ENCODE measurements around the gene WSCD2.

Gene WSCD2

DNA sequence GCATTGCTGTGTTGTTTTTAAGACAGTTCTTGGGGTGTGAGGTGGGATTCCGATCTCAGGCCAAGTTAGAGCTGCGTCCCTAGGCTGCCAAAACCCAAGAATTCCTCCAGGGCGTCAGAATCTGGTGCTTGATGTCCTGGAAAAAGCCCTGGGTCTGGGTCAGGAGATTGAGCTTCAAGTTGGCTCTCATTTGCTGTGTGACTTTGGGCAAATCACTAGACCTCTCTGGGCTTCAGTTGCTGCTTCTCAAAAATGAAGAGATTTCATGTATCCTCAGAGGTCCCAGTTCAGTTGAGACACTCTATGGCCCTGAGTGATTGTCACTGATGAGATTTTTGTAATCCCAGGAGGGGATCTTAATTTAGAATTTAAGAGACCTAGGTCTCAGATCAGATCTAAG, 1.9 kb downstream of the WSCD2 start:
- no peak for DNase-seq

DNA sequence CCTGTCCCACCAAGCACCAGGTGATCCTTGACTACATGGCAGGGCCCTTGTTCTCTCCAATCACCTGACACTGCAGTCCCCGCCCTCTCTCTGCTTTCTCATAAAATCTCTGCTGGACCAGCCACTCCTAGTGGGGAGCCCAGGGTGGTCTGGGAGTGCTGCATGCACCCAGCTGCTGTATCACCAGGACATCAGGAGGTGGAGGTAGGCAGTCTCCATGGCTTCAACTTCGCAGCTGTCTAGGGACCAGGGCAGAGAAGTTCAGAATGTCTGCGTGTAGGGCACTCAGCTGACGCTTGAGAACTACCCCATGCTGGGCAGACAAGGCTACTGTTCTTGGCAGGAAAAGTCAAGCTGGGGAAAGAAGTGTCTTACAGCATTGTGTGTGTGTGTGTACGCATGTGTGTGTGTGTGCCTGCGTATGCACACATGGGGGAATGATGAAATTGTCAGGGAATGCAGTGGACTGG, 2.6 kb downstream of the WSCD2 start:
- no peak for DNase-seq

DNA sequence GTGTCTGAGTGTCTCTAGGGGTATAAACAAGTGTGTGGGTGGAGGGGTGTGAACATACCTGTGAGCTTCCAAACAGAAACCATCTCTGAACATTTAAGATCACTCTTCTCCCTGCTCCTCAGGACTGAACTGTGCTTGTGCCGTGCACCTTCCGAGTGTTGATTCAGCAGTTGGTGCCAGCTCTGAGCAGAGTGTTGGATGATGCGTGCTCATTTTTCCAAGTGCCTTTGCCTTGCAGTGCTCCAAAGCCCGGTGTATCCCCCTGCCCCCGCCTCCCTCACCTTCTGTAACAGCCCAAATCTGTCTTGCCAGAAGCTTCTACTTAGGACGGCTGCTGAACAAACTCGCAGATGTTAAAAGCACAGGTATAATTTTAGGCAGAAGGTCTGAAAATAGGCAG, 4.4 kb downstream of the WSCD2 start:
- no peak for DNase-seq

DNA sequence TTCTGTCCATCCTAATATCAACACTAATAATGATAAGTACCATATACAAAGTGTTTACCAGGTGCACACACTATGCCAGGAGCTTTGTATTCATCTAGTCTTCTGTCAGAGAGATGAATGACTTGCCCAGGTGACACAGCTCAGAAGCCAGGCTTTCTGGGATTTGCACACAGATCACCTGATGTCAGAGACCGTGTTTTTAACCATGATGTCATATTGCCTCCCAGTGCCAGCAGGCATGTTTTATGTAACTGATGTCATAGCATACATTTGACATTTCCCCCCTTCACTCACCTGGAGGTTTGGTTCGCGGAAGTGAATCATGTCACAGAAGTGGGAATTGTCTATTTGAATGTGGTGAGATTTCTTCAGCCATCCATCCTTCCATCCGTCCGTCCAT, 5.7 kb downstream of the WSCD2 start:
- DNase-seq, result no peak

DNA sequence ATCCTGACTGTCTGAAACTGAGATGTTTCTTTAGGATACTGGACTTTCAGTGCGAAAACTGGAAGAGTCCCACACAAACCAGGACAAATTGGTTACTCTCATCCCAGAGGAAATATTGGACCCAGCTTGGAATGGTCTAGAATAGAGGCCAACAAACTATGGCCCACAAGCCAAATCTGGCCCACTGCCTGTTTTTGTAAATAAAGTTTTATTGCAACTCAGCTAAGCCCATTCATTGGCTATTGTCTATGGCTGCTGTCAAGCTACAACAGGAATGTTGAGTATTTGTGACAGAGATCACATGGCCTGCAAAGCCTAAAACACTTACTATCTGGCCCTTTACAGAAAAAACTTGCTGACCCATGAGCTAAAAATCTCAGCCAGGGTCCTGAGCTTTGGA, 6.5 kb downstream of the WSCD2 start:
- no peak for DNase-seq

DNA sequence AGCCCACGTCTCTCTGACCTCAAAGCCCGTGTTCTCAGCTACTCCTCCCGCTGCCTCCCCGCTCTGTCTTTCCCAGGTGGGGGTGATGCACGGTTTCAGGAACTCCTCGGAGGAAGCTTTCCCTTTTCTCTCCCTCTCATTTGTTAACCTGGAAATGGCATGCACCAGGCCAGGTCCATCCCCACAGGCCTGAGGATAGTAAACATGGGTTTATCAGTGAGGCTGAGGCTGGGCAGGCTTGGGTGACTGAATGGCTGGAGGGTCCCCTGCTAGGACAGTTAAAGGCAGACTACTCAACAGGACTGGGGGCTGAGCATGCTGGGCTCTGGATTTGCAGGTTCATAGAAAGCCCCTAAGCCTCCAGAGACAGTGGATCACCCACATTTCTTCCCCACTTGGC, 7.6 kb downstream of the WSCD2 start:
- DNase-seq, result no peak

DNA sequence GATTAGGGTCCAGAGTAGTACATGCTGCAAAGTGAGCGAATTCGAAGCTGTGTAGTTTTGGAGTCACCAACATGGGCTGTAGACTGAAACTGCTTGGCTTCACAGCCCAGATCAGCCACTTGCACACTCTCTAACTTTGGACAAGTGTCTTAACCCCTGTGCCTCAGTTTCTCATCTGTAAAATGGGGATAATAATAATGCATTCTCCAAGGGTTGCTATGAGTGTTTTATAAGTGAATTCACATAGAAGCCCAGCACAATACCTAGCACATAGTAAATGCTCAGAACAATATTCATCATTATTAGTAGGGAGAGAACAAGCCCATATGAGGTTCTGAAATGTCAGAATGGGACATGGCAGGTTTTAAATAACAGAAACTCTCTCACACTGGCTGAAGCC, 10.4 kb downstream of the WSCD2 start:
- no peak for DNase-seq

DNA sequence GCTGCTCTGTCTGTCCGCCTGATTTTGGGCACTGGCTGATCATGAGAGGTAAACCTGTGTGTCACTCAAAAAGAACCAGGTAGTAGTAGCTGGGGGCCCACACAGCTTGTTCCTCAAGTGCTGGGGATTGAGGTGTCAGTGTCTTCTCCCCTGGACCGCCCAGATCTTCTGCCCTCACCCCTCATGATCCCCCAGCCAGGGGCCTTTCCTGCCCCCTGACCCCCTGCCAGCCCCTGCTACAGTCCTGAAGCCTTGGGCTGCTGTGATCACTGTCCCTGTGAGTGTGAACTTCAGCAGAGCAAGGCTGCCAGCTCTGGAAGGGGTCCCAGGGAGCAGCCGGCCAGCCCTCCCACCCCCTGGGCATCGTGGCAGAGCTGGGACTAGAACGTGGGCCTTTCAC, 11.4 kb downstream of the WSCD2 start:
- no peak for DNase-seq

DNA sequence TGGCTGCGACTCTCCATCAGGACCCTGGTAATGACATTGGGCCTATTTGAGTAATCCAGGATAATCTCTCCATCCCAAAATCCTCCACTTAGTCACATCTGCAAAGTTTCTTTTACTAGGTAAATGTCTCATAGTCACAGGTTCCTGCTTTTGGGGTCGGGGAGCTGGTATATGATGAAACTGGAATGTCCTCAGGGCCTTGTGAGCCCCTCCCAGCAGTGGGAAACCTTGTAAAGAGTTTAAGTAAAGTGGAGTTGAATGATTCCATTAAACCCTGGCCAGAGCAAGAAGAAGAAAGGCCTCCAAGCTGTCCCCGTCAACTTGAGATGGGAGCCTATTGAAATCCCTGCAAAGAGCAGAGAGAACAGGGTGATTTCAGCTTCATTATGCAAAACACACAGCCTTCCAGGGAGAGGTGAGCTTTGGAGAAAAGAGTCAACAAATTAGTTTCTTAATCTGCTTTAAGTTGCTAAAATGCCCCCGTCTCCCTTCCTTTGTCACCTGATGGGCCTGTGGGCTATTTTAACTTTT, 12.6 kb downstream of the WSCD2 start:
- peak; percentile 0 for DNase-seq

DNA sequence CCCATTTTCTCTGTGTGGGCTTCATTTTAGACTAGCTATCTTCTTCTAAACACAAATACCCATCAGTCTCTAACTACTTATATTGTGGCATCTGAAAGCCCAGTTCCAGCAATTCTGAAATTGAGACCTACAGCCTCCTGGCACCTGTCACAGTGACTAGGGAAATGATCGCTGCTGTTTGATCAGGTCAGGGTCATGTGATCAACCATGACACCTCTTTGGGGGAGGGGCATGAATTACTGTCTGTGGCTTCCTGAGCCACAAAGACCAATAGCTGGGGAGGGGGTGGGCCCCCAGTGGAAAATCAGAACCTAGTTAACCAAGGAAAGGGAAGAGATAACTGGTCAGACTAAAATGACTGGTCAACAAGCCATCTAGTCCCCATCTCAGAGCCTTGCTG, 14.1 kb downstream of the WSCD2 start:
- no peak for DNase-seq

DNA sequence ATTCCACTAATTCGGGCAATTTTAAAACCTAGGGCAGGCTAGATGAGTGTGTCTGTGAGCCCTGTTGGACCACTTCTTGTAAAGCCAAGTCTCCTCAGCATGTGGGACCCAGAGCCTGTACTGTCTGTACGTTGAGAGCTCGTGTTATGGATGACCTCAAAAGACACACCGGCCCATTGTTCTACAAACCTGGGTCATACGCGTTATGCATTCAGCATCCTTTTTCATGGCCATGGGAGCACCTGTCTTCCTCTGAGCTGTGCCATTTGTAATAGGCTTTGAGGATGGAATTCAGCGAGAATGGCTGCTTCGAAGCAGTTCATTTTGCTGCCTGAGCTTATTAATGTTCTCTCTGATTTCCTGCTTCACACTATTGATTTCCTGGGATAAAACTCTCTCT, 15.0 kb downstream of the WSCD2 start:
- DNase-seq, result no peak

DNA sequence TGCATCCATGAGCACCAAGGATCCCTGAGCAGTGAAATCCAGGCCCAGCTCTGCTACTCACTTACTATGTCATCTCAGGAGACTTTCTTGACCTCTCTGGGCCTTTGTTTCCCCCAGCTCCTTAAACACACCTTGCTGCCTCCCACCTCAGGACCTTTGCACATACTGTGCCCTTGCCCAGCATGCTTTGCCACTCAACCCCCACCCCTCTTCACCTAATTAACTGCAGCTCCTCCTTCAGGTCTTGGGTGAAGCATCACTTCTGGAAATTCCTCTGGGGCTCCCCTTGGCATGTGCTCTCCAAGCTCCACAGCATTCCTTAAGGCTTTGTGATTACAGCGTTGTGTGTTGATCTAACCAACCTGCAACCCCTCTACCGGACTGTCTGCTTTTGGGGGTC, 15.9 kb downstream of the WSCD2 start:
- no peak for DNase-seq

DNA sequence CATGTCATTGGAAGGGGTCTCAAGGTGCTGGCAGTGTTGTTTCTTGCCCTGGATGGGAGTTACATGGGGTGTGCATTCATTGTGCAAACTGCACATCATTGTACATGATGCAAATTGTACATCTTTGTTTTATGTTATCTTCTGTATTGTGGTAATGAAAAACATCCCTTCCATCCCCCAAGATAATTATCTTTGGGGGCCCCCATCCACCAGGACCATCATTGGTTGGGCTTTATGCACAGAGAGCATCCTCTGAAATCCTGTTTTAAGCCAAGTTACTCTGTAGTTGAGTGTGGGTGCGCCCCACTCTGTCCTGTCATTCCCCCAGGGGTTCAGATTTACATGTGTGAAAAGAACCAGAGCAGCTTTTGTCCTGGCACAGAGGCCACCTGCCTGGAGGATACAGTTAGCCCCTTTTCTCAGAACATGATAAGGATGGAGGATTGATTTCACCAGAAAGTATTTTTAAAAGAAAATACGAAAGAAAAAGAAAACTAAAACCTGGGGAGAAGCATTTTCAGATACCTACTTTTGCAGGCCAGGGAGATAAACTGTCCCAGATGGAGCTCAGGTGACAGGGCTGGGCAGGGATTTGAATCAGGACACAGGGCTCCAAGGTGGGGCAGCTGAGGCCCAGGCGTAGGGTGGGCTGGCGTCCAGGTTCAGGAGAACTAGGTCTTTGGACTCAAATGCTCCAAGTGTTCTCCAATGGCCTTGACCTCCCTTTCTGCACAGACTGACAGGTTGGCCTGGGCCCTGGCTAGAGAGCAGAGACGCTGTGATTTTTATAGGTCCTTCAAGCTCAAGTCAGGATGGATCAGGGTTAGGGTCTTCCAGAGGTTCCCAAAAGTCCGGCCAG, 17.2 kb downstream of the WSCD2 start:
- DNase-seq, result no peak

DNA sequence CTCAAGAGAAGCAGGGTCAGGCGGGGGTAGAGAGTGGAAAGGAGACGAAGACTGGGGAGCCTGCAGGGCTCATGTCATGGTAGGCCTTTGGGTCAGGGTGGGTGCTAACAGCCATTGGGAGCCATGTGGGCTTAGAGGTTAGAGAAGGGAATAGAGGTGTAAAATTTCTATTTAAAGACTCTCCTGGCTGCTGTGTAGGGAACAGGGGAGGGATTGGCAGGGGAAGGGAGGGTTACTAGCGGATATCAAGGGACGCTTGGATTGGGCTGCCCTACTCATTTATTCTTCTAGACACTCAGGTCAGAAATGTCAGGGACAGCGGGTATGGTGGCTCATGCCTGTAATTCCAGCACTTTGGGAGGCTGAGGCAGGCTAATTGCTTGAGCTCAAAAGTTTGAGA, 18.2 kb downstream of the WSCD2 start:
- no peak for DNase-seq

DNA sequence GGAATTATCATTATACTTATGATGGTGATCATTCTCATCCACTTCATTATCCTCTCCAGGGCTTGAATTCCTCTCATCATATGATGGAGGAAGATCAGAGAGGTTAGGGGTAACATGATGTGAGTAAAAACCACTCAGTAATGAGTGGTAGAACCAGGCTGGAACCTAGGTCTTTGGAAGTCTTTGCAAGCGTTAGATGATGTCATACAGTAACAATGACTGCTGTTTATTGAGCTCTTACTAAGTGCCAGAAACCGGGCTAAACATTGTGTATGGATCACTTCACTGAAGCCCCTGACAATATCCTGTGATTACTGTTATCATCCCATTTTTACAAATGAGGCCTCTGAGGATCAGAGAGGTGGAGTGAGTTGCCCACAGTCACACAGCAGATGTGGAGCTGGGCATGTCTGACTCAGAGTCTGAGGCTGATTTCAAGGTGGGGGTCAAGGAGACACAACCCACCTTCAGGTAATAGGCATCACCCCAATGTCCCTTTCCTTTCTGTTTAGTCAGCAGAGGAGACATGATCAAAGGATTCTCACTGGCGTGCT, 19.5 kb downstream of the WSCD2 start:
- no peak for DNase-seq

DNA sequence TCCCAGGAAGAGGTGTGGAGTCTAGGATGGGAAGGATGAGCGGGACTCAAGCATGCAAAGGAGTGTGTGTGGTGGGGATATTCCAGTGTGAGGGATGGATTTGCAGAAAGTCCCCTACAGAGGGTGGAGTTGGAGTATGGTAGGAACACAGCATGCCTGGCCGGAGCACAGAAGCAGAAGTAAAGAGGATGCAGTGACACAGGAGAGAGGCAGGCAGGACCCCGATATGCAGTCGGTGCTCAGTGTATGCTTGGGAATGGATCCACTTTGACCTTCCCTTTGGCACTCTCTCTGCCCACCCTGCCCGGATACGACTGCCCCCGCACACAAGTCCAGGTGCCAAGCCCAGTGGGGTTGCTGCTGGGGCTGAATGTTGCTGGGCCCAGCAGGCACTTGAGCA, 21.3 kb downstream of the WSCD2 start:
- DNase-seq, result no peak

DNA sequence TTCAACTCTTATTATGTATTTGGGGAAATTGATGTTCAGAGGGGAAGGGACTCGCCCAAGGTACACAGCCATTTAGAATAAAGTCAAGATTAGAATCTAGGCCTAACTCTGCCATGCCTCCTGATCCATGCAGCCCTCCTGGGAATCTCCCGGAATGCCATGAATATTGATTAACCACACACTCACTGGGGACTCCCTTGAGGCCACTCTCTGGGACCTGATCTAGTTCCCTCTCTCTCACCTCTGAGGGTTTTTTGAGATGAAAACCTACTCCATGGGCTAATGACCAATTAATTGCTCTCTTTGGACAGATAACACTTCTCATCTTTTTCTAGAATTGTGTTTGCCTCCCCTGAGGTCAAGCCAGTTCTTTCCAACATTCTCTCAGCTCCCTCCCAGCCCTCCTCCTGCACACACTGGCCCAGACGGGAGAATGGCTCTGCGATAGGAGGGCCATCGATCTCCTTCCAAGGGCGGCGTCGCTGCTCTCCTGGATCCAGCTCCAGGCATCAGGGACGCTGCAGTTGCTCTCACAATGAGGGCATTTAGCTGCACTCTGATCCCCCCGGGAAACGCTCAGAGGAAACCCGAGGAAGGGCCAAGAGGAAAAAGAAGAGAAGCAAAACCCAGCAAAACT, 22.6 kb downstream of the WSCD2 start:
- no peak for DNase-seq

DNA sequence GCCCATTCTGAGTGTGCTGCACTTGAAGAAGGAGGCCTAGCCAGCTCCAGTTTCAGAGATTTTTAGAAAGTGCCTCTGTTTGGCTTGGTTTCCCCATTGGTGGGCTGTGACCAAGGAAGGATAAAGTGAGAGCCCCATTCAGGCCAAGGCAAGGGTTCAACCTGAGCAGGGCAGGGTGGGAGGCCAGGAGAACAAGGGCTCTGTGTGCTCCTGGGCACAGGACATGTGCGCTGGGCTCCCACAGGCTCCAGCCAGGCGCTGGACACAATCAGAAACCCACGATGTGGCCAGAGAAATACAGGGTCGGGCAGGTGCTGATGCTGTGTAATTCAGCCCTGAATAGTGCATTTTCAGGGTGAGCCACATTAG, 23.1 kb downstream of the WSCD2 start:
- DNase-seq, result no peak

DNA sequence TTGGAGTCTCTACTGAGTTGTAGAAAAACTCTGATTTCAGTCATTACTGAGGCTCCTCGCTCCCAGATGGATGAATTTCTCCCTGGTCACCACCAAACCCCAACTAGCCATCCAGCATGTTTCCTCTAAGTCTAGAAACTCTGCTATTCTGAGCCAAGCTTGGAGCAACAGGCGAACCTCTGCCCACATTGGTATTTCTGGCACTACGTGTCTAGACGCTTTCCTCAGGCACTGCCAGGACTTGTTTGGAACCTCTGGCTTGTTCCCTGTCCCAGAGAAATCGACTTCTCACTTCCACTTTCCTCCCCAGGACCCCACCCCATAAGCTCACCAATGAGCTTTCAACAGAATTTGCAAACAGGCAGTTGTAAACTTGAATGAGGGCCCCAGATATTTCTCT, 27.6 kb downstream of the WSCD2 start:
- DNase-seq, result no peak

DNA sequence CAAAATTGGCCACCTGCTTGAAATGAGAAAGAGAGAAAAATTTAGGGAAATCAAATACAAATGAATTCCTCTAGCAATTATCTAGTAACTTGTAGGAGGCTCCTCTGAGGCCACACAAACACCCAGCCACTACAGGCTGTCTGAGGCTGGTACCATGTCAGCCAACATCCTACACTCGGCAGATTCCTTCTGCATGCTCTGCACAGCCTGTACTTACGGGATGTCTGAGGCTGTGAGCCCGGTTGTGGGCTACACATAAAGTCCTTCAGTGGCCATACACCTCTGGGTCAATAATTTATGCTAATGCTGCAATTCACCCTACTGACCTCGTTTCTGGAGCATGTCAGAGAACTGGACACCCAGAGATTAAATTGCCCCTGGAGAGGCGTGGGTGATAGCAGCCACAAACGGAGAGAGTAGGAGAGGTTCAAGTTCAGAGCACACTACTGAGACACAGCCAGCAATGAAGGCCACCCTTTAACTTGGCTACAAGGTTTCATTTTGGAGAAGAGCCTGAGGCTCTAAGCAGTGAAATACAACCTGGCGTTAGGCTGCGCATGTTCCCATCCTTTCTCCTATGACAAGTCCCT, 28.9 kb downstream of the WSCD2 start:
- no peak for DNase-seq

DNA sequence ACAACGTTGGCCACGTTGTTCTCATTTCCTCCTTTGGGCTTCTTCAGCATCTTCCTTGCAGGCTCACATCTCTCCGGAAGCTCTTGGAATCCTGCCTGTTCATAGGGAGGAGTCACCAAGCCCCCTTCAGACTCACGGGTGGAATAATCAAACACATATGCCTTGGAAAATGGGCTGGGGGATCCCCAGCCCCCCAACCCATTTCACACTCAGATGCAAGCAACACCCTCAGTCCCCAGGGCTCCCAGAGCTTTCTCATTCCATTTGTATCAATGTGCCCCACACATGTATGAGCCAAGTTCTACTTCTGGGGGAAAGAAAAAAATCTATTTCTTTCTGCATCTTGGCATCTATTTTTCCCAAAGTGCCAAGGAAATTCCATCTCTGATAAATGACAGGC, 33.1 kb downstream of the WSCD2 start:
- DNase-seq, result no peak

DNA sequence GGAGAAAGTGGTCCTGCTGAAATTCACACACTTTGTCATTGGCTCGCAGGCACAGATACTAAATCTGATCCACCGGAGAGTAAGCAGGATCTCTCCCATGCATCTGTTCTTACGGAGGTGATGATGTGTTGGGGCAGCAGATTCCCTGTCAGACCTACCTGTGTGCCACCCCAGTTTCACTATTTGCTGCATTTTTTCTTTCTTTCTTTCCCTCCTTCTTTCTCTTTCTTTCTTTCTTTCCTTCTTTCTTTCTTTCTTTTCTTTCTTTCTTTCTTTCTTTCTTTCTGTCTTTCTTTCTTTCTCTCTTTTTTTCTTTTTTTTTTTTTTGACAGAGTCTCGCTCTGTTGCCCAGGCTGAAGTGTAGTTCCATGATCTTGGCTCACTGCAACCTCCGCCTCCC, 37.4 kb downstream of the WSCD2 start:
- DNase-seq, result no peak

DNA sequence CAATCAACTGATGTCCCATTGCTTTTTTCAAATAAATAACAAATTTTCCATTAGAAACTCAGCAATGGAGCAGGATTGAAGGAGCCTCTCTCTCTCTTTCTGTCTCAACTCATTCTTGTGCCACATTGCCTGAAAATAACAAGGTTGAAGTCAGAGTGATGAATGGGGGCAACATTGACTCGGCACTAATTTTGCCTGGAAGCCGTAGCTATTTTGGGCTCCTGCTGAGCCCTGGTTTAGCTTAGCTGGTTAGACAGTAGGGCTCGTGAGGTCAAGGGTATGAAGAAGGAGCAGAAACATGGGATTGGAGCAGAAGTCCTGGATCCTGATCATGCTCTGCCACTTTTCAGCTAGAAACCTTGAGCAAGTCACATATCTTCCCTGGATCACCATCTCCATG, 38.9 kb downstream of the WSCD2 start:
- no peak for DNase-seq

DNA sequence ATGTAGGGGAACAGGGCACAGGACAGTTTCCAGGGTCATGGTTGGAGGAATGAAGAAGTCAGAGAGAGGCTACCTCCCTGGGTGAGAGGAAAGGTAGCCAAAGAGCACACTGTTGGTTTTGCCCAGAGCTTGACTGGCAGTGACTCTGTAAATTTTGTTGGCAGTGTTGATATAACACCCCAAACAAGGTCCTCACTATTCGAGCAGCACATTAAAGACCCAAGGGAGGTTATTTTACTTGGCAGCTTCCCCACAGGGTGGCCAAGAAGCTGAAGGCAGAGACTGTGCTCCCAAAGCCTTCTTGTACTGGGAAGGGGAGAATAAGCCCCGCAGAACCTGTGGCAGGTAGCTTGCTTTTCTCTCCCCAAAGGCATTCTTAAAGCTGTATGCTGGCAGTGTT, 40.6 kb downstream of the WSCD2 start:
- no peak for DNase-seq
